Subcutaneous preadipocyte (primary cell): ENCODE measurements around the gene CENPA. TPM values are rescaled to one million over a fixed set of nuclear protein-coding genes. Genes with fewer than 3 reads are reported as not detected.

ENCODE experiments used
- total RNA-seq: library from RNA; depleted of rRNA; stranded (reverse); fragments of >200 nt; gene quantifications from 2 replicates; pipeline ENCODE4 v1.2.3, GENCODE V29; 2012

Gene CENPA
- 14.7 and 16.0 TPM in 2 replicates for total RNA-seq

GRCh38 chr2:26785431-26786206, at the start of gene CENPA:
Gene CENPA, plus strand, starts transcription at chr2:26786056. Its CDS starts 141 bp downstream, at chr2:26786197.

GRCh38 chr2:26764078-26764887, 21.6 kb upstream of the CENPA start, which contains the start of gene SLC35F6:
Gene SLC35F6, plus strand, starts transcription at chr2:26764284. Its CDS starts 66 bp downstream, at chr2:26764350.

Other genes starting within 250 kb of the CENPA start
- not detected in 2 replicates for gene CIB4, start 144.7 kb upstream of the CENPA start, total RNA-seq
- gene KCNK3, start 93.3 kb upstream of the CENPA start, total RNA-seq, result under 0.01 TPM in 1 of 2 replicates, not detected in the other
- 61.0 and 69.8 TPM in 2 replicates for gene SLC35F6, start 21.8 kb upstream of the CENPA start, total RNA-seq
- not detected in 2 replicates for gene DPYSL5, start 62.1 kb downstream of the CENPA start, total RNA-seq
- gene MAPRE3, start 184.6 kb downstream of the CENPA start, total RNA-seq, result 2.6 and 4.3 TPM in 2 replicates
- gene TMEM214, start 246.9 kb downstream of the CENPA start, total RNA-seq, result 53.6 and 71.9 TPM in 2 replicates